IMR-90 (cell line): ENCODE measurements around the gene MALAT1. TPM values are rescaled to one million over a fixed set of nuclear protein-coding genes. Genes with fewer than 3 reads are reported as not detected.
A peak's percentile ranks its signal among the peaks of the same experiment; 100 is the strongest.

ENCODE experiments used
- ATAC-seq: fragments of 200-7000 bp; cut with Tn5 transposase; 2 replicates; pipeline ENCODE4 v1.9.1; 2020; ENCODE audit warnings: low read depth, mild to moderate bottlenecking, moderate library complexity
- BruUV-seq: library from RNA; stranded (reverse); fragments of 400-500 nt; replicated peaks from 2 replicates; lab custom pipeline; 2021; lab: Mats Ljungman, UMichigan
- CTCF ChIA-PET: fragments of 300-600 bp; formaldehyde crosslinking; extraction: SDS; loops from one replicate; lab custom pipeline; 2021; ENCODE audit warnings: antibody characterized with exemption; lab: Yijun Ruan, JAX
- POLR2A ChIA-PET: fragments of 300-600 bp; sonication (Branson Sonifier 250); formaldehyde crosslinking; loops from one replicate; lab custom pipeline; 2022; ENCODE audit warnings: antibody characterized with exemption; ENCODE audit not compliant: unreplicated experiment; lab: Charles Lee
- DNase-seq: peaks from one replicate; pipeline ENCODE4 v3.0.0; 2013
- H2AFZ ChIP-seq: replicated peaks from 2 replicates; pipeline ENCODE3; 2013; ENCODE audit warnings: low read length, mild to moderate bottlenecking; ENCODE audit not compliant: poor library complexity
- H2AK5ac ChIP-seq: 2 replicates; pipeline ENCODE4 v1.6.1; 2013; ENCODE audit warnings: low read depth, low read length, inconsistent platforms
- H2AK9ac ChIP-seq: replicated peaks from 2 replicates; pipeline ENCODE3; 2013; ENCODE audit warnings: mild to moderate bottlenecking, low read depth, low read length, moderate library complexity; ENCODE audit not compliant: poor library complexity
- H2BK120ac ChIP-seq: 2 replicates; pipeline ENCODE4 v1.6.1; 2013; ENCODE audit warnings: low read depth, low read length, inconsistent platforms
- H2BK15ac ChIP-seq: 3 replicates; pipeline ENCODE4 v1.6.1; 2013; ENCODE audit warnings: low read depth, low read length, inconsistent platforms
- H2BK20ac ChIP-seq: 2 replicates; pipeline ENCODE4 v1.6.1; 2013; ENCODE audit warnings: low read depth, mild to moderate bottlenecking, inconsistent platforms, low read length, moderate library complexity
- H2BK5ac ChIP-seq: 2 replicates; pipeline ENCODE4 v1.6.1; 2013; ENCODE audit warnings: mild to moderate bottlenecking, low read depth, low read length, inconsistent platforms; ENCODE audit not compliant: poor library complexity, severe bottlenecking
- H3K14ac ChIP-seq: replicated peaks from 2 replicates; pipeline ENCODE4 v1.6.1; 2013; ENCODE audit warnings: low read depth, low read length, inconsistent platforms
- H3K18ac ChIP-seq: 2 replicates; pipeline ENCODE4 v1.6.1; 2013; ENCODE audit warnings: low read depth, low read length, control low read depth
- H3K23ac ChIP-seq: 2 replicates; pipeline ENCODE4 v1.6.1; 2013; ENCODE audit warnings: low read depth, low read length, inconsistent platforms
- H3K27ac ChIP-seq: 2 replicates; pipeline ENCODE4 v1.5.1; 2013; ENCODE audit warnings: mild to moderate bottlenecking, control low read depth, low read length; ENCODE audit not compliant: insufficient read depth
- H3K27me3 ChIP-seq: 2 replicates; pipeline ENCODE4 v1.6.1; 2013; ENCODE audit warnings: low read length; ENCODE audit not compliant: control insufficient read depth, insufficient read depth
- H3K36me3 ChIP-seq: 2 replicates; pipeline ENCODE4 v1.6.1; 2013; ENCODE audit warnings: low read length, mixed read lengths; ENCODE audit not compliant: control insufficient read depth, insufficient read depth
- H3K4ac ChIP-seq: 2 replicates; pipeline ENCODE4 v1.6.1; 2013; ENCODE audit warnings: low read depth, low read length, inconsistent platforms
- H3K4me1 ChIP-seq: 2 replicates; pipeline ENCODE4 v1.6.1; 2013; ENCODE audit warnings: low read length, mixed read lengths; ENCODE audit not compliant: control insufficient read depth, insufficient read depth
- H3K4me2 ChIP-seq: 2 replicates; pipeline ENCODE4 v1.6.1; 2013; ENCODE audit warnings: low read depth, mild to moderate bottlenecking, control low read depth, low read length, moderate library complexity
- H3K4me3 ChIP-seq: 2 replicates; pipeline ENCODE4 v1.5.1; 2013; ENCODE audit warnings: low read depth, mild to moderate bottlenecking, control low read depth, low read length, moderate library complexity; ENCODE audit not compliant: insufficient read depth
- H3K56ac ChIP-seq: 2 replicates; pipeline ENCODE4 v1.6.1; 2013; ENCODE audit warnings: low read length, inconsistent platforms; ENCODE audit not compliant: insufficient read depth; ENCODE audit errors: extremely low read depth
- H3K79me1 ChIP-seq, 2 experiments: 2 replicates each; pipeline ENCODE4 v1.6.1; 2013; ENCODE audit warnings: low read length in 2 of 2, inconsistent platforms in 1 of 2, low read depth in 1 of 2
- H3K9ac ChIP-seq: 2 replicates; pipeline ENCODE4 v1.6.1; 2013; ENCODE audit warnings: low read depth, low read length, control low read depth
- H3K9me1 ChIP-seq: 2 replicates; pipeline ENCODE4 v1.6.1; 2013; ENCODE audit warnings: low read length, inconsistent platforms; ENCODE audit not compliant: insufficient read depth
- H3K9me3 ChIP-seq: 2 replicates; pipeline ENCODE4 v1.6.1; 2013; ENCODE audit warnings: low read length; ENCODE audit not compliant: control insufficient read depth, insufficient read depth
- H4K20me1 ChIP-seq: 2 replicates; pipeline ENCODE4 v1.6.1; 2013; ENCODE audit warnings: low read length, inconsistent platforms; ENCODE audit not compliant: insufficient read depth
- H4K5ac ChIP-seq: 2 replicates; pipeline ENCODE4 v1.6.1; 2013; ENCODE audit warnings: mild to moderate bottlenecking, low read depth, low read length, control low read depth
- H4K8ac ChIP-seq, 2 experiments: 2 replicates each; pipeline ENCODE4 v1.6.1; 2013; ENCODE audit warnings: low read depth in 2 of 2, low read length in 2 of 2, control low read depth in 1 of 2, inconsistent platforms in 1 of 2
- H4K91ac ChIP-seq: 2 replicates; pipeline ENCODE4 v1.6.1; 2013; ENCODE audit warnings: low read depth, low read length, inconsistent platforms; ENCODE audit not compliant: insufficient read depth
- CEBPB ChIP-seq: IDR thresholded peaks from 2 replicates; pipeline ENCODE4 v1.6.1; 2012; ENCODE audit warnings: low read depth, low read length, improper control_type of control experiment
- RAD21 ChIP-seq: IDR thresholded peaks from 2 replicates; pipeline ENCODE4 v1.6.1; 2012; ENCODE audit warnings: low read length, improper control_type of control experiment
- SMC3 ChIP-seq: fragments of 150-350 bp; IDR thresholded peaks from 2 replicates; pipeline ENCODE4 v1.6.1; 2016; ENCODE audit warnings: low read depth, mild to moderate bottlenecking, antibody characterized with exemption, low read length, moderate library complexity
- WGBS, 2 experiments: methylation state at CpG; one replicate each; pipeline versions ENCODE4 v1.1.5 to v1.1.7; 2013; ENCODE audit warnings: missing lambda C conversion rate in 2 of 2; ENCODE audit not compliant: insufficient read length in 1 of 2; ENCODE audit errors: extremely low coverage in 2 of 2; 5-methylcytosine and 5-hydroxymethylcytosine counted together
- dilution Hi-C: fragments of 300-500 bp; cut with HindIII; formaldehyde crosslinking; loops from one replicate; pipeline ENCODE4 v1.14.3; 2018; ENCODE audit warnings: low sequenced_read_pairs; ENCODE audit not compliant: unreplicated experiment
- in situ Hi-C: fragments of 300-500 bp; cut with MboI; formaldehyde crosslinking; loops from 3 replicates; pipeline ENCODE4 v1.14.3; 2019; ENCODE audit warnings: low sequenced_read_pairs, inconsistent platforms, mixed read lengths
- intact Hi-C: fragments of 100-400 bp; cut with micrococcal nuclease; formaldehyde crosslinking; loops from 2 replicates; pipeline ENCODE4 v1.10.0; 2022
- polyA plus RNA-seq, 3 experiments: library from polyadenylated mRNA; depleted of rRNA; stranded (reverse); fragments of >200 nt; gene quantifications; 2 replicates each; pipeline ENCODE4 v1.2.3, GENCODE V29; 2012; ENCODE audit warnings: low replicate concordance in 1 of 3
- total RNA-seq: library from RNA; depleted of rRNA; stranded (reverse); fragments of >200 nt; gene quantifications from 2 replicates; pipeline ENCODE4 v1.2.3, GENCODE V29; 2012

The MALAT1 gene
- total and polyA plus RNA-seq, 2 of the 4 experiments (the other 2 are of a cell fraction) = 636 to 3,569 TPM

GRCh38 chr11:65503368-65503948 lies 4.6 kb downstream of the MALAT1 start:
- no CpG with 5 or more reads among the region's 3 CpGs for WGBS, 2 experiments
- Histone ChIP-seq H3K4me2 (peak overlapping the region; percentile 81; the same call in 1 of the 2 replicates), H3K9me1 (no peaks in the 10 kb centered on the region), H3K79me1 (peaks cover 0 to 21% of the 10 kb centered on the region in 2 experiments; a peak in 2 of 4 replicates), H3K4me3 (peak overlapping the region; percentile 72), H3K36me3 (peaks cover 51% of the 10 kb centered on the region), H4K20me1 (peaks cover 86% of the 10 kb centered on the region), H3K56ac (peak overlapping the region; percentile 67), H2BK5ac (peak overlapping the region; percentile 96), H2AK5ac (no peak overlapping the region), H3K4me1 (no peaks in the 10 kb centered on the region), H3K4ac (no peak overlapping the region), H3K9me3 (no peaks in the 10 kb centered on the region), H3K27me3 (no peaks in the 10 kb centered on the region), H4K5ac (no peak overlapping the region), H3K27ac (peak overlapping the region; percentile 11; the same call in 1 of the 2 replicates), H3K9ac (peak overlapping the region; percentile 97), H2AK9ac (no peak overlapping the region), H2BK15ac (no peak overlapping the region), H3K14ac (peak overlapping the region; percentile 91), H4K91ac (no peak overlapping the region), H2BK120ac (no peak overlapping the region), H4K8ac (no peak overlapping the region), H3K23ac (peak overlapping the region; percentile 62; the same call in 1 of the 2 replicates), H2AFZ (no peak overlapping the region), H2BK20ac (no peak overlapping the region), H3K18ac (no peak overlapping the region)
- CTCF ChIA-PET = no interaction called here
- peak; percentile 33 for DNase-seq
- TF ChIP-seq RAD21 (no peak), CEBPB (no peak), SMC3 (no peak)
- no TSS peak for BruUV-seq
- dilution Hi-C loops = no loop called here
- in situ Hi-C loops = no loop called here
- intact Hi-C loops = no loop called here
- no peak for ATAC-seq
- POLR2A ChIA-PET = interaction anchor here (0.5 to 14.2 kb wide), 10 partner anchors 14 to 743 kb away, joined by 3 to 494 read pairs (median 4); partner anchors contain the start of gene ZNRD2
